NCI-H1092 treated with DMSO at 0.1 percent for 48 hours (cell line): ENCODE data around the gene TUBGCP2.

Experiments
- DNase-seq: peaks from one replicate; lab custom pipeline; 2025; lab: John Stamatoyannopoulos, UW

TUBGCP2 gene

DNA sequence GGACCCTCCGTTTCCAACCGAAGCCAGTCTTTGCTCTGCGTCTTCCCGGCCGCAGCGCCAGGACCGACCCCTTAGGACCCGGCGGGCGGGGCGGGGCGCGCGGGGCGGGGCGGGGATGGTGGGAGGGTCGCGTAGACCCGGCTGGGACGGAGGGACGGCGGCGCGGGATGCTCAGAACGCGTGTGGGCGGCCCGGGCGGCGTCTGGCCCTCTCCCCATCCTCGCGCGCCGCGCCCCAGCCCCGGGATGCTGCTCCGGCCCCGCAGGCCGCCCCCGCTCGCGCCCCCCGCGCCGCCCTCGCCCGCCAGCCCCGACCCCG, 78.7 kb downstream of the TUBGCP2 start, which contains the start of gene UTF1:
UTF1 (plus strand) TSS at position 174 of the 318 bp plus-strand sequence; CDS start at position 246, 72 bp downstream.
- DNase-seq = no peak

DNA sequence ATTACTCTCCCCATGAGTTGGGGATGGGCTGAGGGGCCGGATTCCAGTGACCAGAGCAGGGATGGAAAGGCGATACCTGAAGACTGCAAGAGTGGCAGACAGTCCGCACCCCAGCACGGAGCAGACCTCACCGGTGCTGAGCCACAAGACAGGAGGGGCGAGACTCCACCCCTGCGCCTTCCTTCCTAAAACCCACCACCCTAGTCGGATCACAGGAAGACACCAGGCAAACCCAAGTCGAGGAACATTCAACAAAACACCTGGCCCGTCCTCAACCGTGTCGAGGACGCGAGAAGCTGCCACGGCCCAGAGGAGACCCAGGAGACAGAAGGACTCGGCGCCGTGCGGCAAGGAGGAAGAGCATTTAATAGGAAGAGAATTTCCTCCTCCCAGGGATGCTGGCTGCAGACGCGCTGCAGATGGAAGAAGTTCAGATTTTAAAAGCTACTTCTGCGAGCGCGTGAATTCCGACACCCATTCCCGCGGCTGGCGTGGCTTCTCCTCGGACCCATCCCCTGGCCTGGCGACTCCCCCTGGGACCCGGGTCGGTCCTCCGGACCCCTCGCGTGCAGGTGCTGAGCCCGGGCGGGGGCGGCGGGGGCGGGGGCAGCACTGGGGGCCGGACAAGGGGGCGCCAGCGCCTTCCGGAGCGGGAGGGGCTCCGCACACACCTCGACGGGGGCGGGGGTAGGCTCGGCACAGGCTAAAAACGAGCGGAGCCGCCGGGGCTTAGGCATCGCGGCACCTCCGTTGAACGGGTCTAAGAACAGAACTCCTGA, 79.2 kb downstream of the TUBGCP2 start:
- no peak for DNase-seq
